ENCODE measurements around the gene LARP1B. TPM values are rescaled to one million over a fixed set of nuclear protein-coding genes. Genes with fewer than 3 reads are reported as not detected.

Gene LARP1B
- total and polyA plus RNA-seq, 2 donors (not counting 1 experiment from before 2014, with no cell fraction given), result 4.5 to 14.6 TPM

DNA sequence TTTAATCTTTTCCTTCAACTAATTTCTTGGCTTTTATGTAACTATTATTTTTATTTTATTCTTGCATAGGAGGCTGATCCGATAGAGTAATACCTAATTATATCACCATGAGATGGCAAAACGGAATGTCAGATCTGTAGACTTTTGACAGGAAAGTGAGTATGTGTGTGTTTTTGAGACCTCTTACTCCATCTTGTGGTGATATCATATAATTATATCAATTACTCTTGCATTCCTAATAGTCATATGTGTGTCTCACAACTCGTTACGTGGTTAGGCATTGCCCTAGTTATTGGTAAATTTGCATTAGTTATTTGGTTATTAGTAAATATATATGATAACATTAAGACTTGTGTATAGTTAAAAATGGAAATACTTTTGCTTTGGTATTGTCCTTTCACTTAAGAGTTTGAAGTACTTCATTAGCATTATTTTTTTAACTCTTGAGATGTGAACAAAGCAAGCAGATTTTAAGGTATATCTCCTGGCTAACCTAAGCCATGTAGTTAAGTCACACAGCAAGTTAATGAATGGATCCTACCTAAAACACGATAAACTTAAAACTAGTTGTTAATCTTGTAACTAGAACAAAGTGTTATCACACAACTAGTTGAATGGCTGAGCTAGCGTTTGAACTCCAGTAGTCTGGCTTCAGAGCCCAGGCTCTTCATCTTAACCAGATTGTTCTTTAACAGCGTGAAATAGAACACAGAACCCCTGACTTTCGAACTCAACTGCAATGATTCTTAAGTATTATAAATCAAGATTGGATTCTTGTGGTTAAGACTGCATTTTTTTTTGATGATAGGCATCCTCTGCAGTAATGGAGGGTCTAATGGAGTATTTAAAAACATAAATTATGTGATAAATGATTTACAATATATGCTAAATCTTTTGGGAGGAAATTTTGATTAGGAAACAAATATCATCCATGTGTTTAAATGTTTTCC, 159.4 kb downstream of the LARP1B start:
- no peaks in the 10 kb centered on the region for H3K79me2 ChIP-seq (ENCODE audit: control insufficient read depth, insufficient read depth, low read length)
- no peaks in the 10 kb centered on the region for H4K20me1 ChIP-seq (ENCODE audit: control insufficient read depth, insufficient read depth, low read length, poor library complexity, severe bottlenecking)
- no peaks in the 10 kb centered on the region for H3K4me1 Mint-ChIP-seq
- intact Hi-C loops (cut with micrococcal nuclease), result loop anchor here (2.0 kb wide), 1 partner anchor 30 kb away; no protein-coding TSS in a partner anchor
- no peak overlapping the region for H2AFZ ChIP-seq (ENCODE audit: insufficient read depth, low read depth, low read length, poor library complexity, severe bottlenecking)
- no peak for TF ChIP-seq EZH2 (IDR thresholded peaks at IDR 0.05; ENCODE audit: borderline replicate concordance, insufficient read depth, low read depth, low read length, poor library complexity, severe bottlenecking)
- TF ChIP-seq, protein P1, sequence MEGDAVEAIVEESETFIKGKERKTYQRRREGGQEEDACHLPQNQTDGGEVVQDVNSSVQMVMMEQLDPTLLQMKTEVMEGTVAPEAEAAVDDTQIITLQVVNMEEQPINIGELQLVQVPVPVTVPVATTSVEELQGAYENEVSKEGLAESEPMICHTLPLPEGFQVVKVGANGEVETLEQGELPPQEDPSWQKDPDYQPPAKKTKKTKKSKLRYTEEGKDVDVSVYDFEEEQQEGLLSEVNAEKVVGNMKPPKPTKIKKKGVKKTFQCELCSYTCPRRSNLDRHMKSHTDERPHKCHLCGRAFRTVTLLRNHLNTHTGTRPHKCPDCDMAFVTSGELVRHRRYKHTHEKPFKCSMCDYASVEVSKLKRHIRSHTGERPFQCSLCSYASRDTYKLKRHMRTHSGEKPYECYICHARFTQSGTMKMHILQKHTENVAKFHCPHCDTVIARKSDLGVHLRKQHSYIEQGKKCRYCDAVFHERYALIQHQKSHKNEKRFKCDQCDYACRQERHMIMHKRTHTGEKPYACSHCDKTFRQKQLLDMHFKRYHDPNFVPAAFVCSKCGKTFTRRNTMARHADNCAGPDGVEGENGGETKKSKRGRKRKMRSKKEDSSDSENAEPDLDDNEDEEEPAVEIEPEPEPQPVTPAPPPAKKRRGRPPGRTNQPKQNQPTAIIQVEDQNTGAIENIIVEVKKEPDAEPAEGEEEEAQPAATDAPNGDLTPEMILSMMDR (IDR thresholded peaks at IDR 0.05), result no peak
- H3K9me3 Mint-ChIP-seq (ENCODE audit: insufficient read depth), result no peaks in the 10 kb centered on the region
- H3K27ac Mint-ChIP-seq, result no peak overlapping the region
- no peak overlapping the region for H3K27ac ChIP-seq (ENCODE audit: low read length in 2 of 2)
- WGBS (ENCODE audit: insufficient coverage), result 100% methylated on average over 1 of the region's 8 CpGs
- ATAC-seq (ENCODE audit: low read depth) (no peak), DNase-seq (peak; percentile 8)
- POLR2A ChIA-PET, result no interaction called here
- no peaks in the 10 kb centered on the region for H3K27me3 Mint-ChIP-seq
- no peak overlapping the region for H3K4me3 Mint-ChIP-seq
- H3K4me2 ChIP-seq (replicated peaks; ENCODE audit: low read depth, low read length, poor library complexity, severe bottlenecking), result no peak overlapping the region
- no peak overlapping the region for H3K4me3 ChIP-seq (ENCODE audit: control extremely low read depth in 1 of 5, extremely low read depth in 1 of 5, insufficient read depth in 1 of 5, low read depth in 2 of 5, low read length in 4 of 5)
- no peaks in the 10 kb centered on the region for H3K36me3 ChIP-seq (replicated peaks in 1 of 2; ENCODE audit: control extremely low read depth in 1 of 2, control insufficient read depth in 1 of 2, extremely low read depth in 1 of 2, insufficient read depth in 2 of 2, low read length in 1 of 2)
- CTCF ChIA-PET, result interaction anchor here (2.0 kb wide), 1 partner anchor 29 kb away, joined by 7 read pairs; no protein-coding TSS in a partner anchor
- H3K9ac ChIP-seq (ENCODE audit: low read length), result no peak overlapping the region
- H3K9me3 ChIP-seq (ENCODE audit: control extremely low read depth in 1 of 3, control insufficient read depth in 2 of 3, insufficient read depth in 1 of 3, low read length in 2 of 3), result no peaks in the 10 kb centered on the region
- no peaks in the 10 kb centered on the region for H3K27me3 ChIP-seq (replicated peaks in 1 of 4; ENCODE audit: control extremely low read depth in 1 of 4, control insufficient read depth in 3 of 4, insufficient read depth in 4 of 4, low read length in 3 of 4)
- H3K4me1 ChIP-seq (ENCODE audit: control insufficient read depth in 2 of 2, insufficient read depth in 2 of 2, low read length in 2 of 2), result no peaks in the 10 kb centered on the region

DNA sequence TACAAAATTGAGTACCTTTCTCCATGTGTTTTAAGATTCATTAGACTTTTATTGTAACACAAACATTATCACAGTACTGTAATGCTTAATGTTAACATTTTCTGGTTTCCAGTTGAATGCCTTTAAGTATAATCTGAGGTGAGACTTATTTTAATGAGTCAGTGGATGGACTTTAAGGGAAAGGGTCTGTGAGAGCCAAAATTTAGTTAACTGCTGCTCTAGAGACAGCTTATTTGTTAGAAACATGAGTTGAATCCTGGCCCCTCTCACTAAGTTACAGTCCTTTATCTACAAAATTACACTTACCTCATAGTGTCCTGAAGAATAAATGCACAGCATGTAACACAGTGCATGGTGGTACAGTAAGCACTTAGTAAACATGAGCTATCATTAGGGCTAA, 160.5 kb downstream of the LARP1B start:
- no peaks in the 10 kb centered on the region for H3K9me3 ChIP-seq (ENCODE audit: control extremely low read depth in 1 of 3, control insufficient read depth in 2 of 3, insufficient read depth in 1 of 3, low read length in 2 of 3)
- no peaks in the 10 kb centered on the region for H3K79me2 ChIP-seq (ENCODE audit: control insufficient read depth, insufficient read depth, low read length)
- H3K27me3 ChIP-seq (replicated peaks in 1 of 4; ENCODE audit: control extremely low read depth in 1 of 4, control insufficient read depth in 3 of 4, insufficient read depth in 4 of 4, low read length in 3 of 4), result no peaks in the 10 kb centered on the region
- Mint-ChIP-seq H3K27me3 (no peaks in the 10 kb centered on the region), H3K27ac (no peak overlapping the region), H3K4me1 (no peaks in the 10 kb centered on the region), H3K9me3 (ENCODE audit: insufficient read depth) (no peaks in the 10 kb centered on the region), H3K4me3 (no peak overlapping the region)
- intact Hi-C loops (cut with micrococcal nuclease), result loop anchor here (2.0 kb wide), 1 partner anchor 31 kb away; no protein-coding TSS in a partner anchor
- H3K4me1 ChIP-seq (ENCODE audit: control insufficient read depth in 2 of 2, insufficient read depth in 2 of 2, low read length in 2 of 2), result no peaks in the 10 kb centered on the region
- H3K9ac ChIP-seq (ENCODE audit: low read length), result no peak overlapping the region
- CTCF ChIA-PET, result interaction anchor here (1.0 kb wide), 1 partner anchor 29 kb away, joined by 3 read pairs; no protein-coding TSS in a partner anchor
- H3K27ac ChIP-seq (ENCODE audit: low read length in 2 of 2), result no peak overlapping the region
- no peaks in the 10 kb centered on the region for H4K20me1 ChIP-seq (ENCODE audit: control insufficient read depth, insufficient read depth, low read length, poor library complexity, severe bottlenecking)
- DNase-seq, result no peak
- POLR2A ChIA-PET, result no interaction called here
- TF ChIP-seq EZH2 (IDR thresholded peaks at IDR 0.05; ENCODE audit: borderline replicate concordance, insufficient read depth, low read depth, low read length, poor library complexity, severe bottlenecking), result no peak
- TF ChIP-seq, protein P1 (IDR thresholded peaks at IDR 0.05), result no peak
- H3K4me2 ChIP-seq (replicated peaks; ENCODE audit: low read depth, low read length, poor library complexity, severe bottlenecking), result no peak overlapping the region
- ATAC-seq (ENCODE audit: low read depth), result no peak
- H2AFZ ChIP-seq (ENCODE audit: insufficient read depth, low read depth, low read length, poor library complexity, severe bottlenecking), result no peak overlapping the region
- no peak overlapping the region for H3K4me3 ChIP-seq (ENCODE audit: control extremely low read depth in 1 of 5, extremely low read depth in 1 of 5, insufficient read depth in 1 of 5, low read depth in 2 of 5, low read length in 4 of 5)
- H3K36me3 ChIP-seq (replicated peaks in 1 of 2; ENCODE audit: control extremely low read depth in 1 of 2, control insufficient read depth in 1 of 2, extremely low read depth in 1 of 2, insufficient read depth in 2 of 2, low read length in 1 of 2), result no peaks in the 10 kb centered on the region

Measured in B cell (primary cell).